Measurements from ENCODE around the gene TMEM127. TPM values are rescaled to one million over a fixed set of nuclear protein-coding genes. Genes with fewer than 3 reads are reported as not detected.
"Not testable (repeated sequence)": the region's sequence is repeated elsewhere in the genome, so short reads cannot be mapped to it uniquely, and the experiment has no call there.

The TMEM127 gene
- total RNA-seq, 1 donor from 2014 or later, result 19.7 TPM

- no peak for DNase-seq
These were observed 25.3 kb downstream of the TMEM127 start for GRCh38 chr2:96240341-96241038.

GRCh38 chr2:96239745-96240264, 26.0 kb downstream of the TMEM127 start:
- no peak for DNase-seq

DNA sequence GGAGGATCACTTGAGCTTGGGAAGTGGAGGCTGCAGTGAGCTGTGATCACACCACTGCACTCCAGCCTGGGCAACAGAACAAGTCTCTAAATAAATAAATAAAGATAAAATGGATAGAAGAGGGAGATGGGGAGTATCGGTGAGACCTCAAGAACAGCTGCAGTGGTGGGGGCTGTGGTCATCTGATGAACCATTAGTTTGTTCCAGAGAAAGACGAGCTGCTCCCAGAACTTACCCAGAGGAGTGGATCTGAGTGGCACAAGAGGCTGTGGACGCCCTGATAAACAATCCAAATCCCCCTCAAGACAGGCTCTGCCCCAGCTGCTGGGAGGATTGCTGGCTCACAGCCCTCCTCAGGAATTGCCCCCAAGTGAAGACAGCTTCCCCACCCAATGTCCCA, 26.7 kb downstream of the TMEM127 start:
- DNase-seq, result no peak

- DNase-seq, result no peak
These were observed 27.5 kb downstream of the TMEM127 start for GRCh38 chr2:96238266-96238665.

- DNase-seq, result no peak
These were observed 28.9 kb downstream of the TMEM127 start for GRCh38 chr2:96236882-96237281.

- no peak for DNase-seq
These were observed 31.9 kb downstream of the TMEM127 start for GRCh38 chr2:96233880-96234316.

GRCh38 chr2:96233436-96233835, 32.4 kb downstream of the TMEM127 start:
- no peak for DNase-seq

DNA sequence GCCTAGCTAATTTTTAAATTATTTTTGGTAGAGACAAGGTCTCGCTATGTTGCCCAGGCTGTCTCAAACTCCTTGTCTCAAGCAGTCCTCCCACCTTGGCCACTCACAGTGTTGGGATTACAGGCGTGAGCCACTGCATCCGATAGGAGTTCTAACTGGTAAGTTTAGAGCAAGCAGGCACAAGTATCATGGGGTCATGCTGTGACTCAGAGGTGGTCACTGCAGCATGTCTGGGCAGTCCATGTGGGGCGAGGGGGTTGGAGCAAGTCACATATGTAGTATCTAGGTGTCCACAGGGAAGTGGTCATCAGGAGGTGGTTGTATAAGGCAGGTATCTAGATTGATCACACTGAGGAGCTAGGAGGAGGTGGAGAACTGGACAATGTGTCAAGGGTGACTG, 34.5 kb downstream of the TMEM127 start:
- DNase-seq, result no peak

DNA sequence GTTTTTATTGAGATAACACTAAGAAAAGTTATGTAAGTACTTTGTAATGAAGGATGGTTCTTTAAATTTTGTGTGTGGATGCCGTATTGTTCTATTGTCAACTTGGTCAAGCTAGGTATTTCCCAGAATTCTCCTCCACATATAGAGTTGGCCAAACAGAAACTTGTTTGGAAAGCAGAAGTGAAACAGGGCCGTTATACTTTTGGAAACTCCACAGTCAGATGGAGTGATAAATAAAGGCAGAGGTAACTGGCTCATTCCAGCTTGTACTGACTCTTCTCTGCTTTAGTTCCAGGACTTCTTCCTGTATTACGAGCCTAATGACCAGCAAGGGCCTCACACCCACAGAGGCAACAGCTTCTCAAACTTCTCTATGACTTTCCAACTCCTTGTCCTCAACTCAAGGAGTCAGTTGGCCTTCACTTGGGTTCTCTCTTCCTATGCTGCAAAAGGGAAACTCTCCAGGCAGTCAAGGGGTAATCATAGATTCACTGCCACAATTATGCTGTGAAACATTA, 40.7 kb downstream of the TMEM127 start:
- DNase-seq, result no peak

GRCh38 chr2:96221106-96221505, 44.7 kb downstream of the TMEM127 start:
- not testable (repeated sequence) for DNase-seq

- DNase-seq, result not testable (repeated sequence)
These were observed 45.8 kb downstream of the TMEM127 start for GRCh38 chr2:96219959-96220358.

GRCh38 chr2:96218508-96219131, 47.2 kb downstream of the TMEM127 start:
- no peak for DNase-seq

- no peak for DNase-seq
These were observed 51.2 kb downstream of the TMEM127 start for GRCh38 chr2:96214554-96214953.

DNA sequence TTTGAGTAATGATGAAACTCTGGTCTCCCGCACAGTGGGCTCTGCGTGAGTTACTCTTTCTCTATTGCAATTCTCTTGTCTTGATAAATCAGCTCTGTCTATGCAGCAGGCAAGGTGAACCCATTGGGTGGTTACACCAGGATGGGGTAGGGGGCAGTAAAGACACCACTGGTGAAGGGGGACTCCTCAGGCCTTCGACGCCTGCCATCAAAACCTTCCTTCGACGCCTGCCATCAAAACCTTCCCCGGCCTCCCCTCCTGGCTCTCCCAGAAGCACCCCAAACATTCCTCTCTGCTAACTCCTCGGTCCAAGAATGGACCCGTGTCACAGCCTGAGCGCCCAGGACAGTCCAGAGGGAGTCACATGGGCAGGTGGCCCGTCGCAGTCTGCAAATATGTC, 52.4 kb downstream of the TMEM127 start:
- no peak for DNase-seq

DNA sequence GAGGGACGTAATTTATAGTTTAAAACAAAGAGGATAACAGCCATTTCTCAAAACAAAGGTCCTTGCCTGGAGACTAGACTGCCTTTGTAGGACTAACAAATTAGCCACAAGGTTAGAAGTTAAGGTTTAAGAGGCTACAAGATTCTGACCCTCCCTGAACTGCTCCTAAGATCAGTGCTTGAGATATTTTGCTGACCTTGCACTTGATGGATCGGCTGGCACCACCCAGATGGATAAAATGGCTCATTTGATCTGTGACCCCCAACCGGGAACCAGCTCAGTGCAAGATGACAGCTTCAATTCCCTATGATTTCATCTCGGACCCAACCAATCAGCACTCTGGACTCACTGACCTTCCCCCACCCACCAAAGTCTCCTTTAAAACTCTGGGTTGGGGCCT, 53.5 kb downstream of the TMEM127 start:
- DNase-seq, result no peak

DNA sequence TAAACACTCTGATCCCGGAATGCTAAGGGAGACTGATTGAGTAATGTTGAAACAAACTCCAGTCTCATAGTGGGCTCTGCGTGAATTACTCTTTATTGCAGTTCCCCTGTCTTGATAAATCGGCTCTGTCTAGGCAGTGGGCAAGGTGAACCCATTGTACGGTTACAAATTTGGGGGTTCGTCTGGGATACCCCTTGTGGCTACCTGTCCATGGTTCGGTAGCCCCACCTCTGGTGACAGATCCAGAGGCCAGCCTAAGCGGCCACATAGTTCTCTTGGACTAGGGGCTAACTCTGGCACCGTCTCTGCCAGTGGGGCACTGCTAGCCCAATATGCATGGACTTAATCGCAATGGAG, 56.1 kb downstream of the TMEM127 start:
- DNase-seq, result no peak

- DNase-seq, result no peak
These were observed 56.6 kb downstream of the TMEM127 start for GRCh38 chr2:96209011-96209728.

DNA sequence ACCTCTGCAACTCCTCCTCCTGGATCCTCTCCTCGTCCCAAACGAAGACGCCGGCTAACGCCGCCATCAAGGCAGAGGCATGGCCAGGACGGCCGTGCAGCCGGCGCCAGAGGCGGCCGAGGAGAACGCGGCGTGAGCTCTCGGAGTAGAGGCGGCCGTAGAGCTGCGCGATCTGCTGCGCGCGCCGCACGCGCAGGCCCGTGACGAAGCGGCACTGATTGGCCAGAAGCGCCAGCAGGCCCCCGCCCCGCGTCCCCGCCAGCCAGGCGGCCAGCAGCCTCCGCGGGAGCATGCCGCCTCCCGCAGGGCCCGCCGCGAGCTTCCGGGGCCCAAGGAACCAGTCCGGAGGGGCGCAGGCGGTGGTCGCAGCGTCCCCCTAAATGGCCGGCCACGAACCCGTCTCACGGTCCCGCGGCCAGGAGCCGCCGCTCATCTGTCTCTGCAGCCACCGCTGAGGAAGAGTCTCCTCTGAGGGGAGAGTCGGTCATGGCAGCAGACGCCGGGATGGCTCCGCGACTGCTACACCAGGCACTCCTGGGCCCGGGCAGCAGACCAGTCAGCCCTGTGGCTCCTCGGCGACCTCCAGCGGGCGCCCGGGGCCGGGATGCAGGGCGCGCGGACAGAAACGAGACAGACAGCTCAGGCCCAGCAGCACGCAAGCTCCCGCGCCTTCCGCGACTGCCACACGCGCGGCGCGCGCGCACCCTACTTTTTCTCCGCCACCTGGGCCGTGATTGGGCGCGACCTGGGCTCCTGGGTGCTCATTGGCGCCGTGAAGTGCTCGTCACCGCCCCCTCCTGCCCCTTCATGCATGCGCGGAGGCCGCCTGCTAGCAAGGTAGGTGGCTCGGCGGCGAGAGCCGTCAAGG, 57.4 kb downstream of the TMEM127 start, which contains the start of gene STARD7:
TSS of gene STARD7 (minus strand) at position 685 of the 868 bp plus-strand sequence. CDS start at position 292, 393 bp downstream.
- DNase-seq, result peak; percentile 95

DNA sequence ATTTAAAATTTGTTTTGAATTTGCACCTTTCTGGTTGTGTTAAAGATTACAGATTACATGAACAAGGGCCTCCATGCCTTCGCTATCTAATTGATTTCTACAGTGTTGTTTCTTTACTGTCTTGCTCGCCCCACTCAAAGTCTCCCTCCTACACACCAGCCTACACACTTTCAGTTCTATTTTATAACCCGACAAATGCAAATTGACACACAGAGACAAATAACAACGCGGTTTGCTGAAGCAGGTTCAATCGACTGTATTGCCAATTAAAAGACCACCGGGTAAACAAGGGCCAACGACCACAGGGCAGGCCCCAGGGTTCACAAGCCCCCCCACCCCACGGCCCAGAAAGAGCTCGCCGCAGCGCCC, 58.0 kb downstream of the TMEM127 start:
- DNase-seq, result no peak

GRCh38 chr2:96207073-96207773, 58.6 kb downstream of the TMEM127 start:
- no peak for DNase-seq

DNA sequence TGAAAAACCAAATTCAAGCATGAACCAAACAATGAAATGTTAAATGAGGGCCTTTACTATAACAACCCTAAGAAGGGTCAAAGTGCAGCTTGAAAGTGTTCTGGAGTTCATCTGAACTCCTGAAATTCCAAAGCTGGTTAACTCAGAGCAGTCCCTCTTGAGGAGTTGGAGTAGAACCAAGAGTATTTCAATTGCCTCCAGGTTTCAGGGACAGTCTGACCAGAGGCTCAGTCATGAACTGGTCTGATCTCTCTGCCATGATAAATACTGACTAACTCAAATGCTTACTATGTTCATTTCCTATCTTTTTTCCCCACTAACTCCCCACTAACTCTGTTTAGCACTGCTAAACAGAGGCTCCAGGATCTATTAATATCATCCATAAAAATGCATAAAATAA, 59.9 kb downstream of the TMEM127 start:
- DNase-seq, result no peak

Data from occipital lobe (tissue), 2 donors.